ENCODE results near the gene GHITM.
"Not testable (repeated sequence)": the region's sequence is repeated elsewhere in the genome, so short reads cannot be mapped to it uniquely, and the experiment has no call there.

GHITM gene

GRCh38 chr10:84139126-84140035 lies at the start of gene GHITM:
Gene GHITM, plus strand, starts transcription at chr10:84139509. Its CDS starts 1,992 bp downstream, at chr10:84141501.
- in situ Hi-C loops (cut with MboI; ENCODE audit: low pct_unique_long_range_greater_than_20kb, low sequenced_read_pairs, unreplicated experiment): loop anchor here (10.0 kb wide), 1 partner anchor 75 kb away; no protein-coding TSS in a partner anchor
- TF ChIP-seq CTCF (IDR thresholded peaks at IDR 0.05; ENCODE audit: extremely low read depth, insufficient read depth, missing control alignments): no peak

GRCh38 chr10:84095811-84096497 lies 43.4 kb upstream of the GHITM start:
- no peak for DNase-seq (ENCODE audit: low spot score)
- in situ Hi-C loops (cut with MboI; ENCODE audit: low pct_unique_long_range_greater_than_20kb, low sequenced_read_pairs, unreplicated experiment): no loop called here
- TF ChIP-seq CTCF (IDR thresholded peaks at IDR 0.05; ENCODE audit: extremely low read depth, insufficient read depth, missing control alignments): no peak

More at GRCh38 chr10:84139126-84140035, at the start of gene GHITM:
- DNase-seq (ENCODE audit: low spot score): peak; percentile 92

- in situ Hi-C loops (cut with MboI; ENCODE audit: low pct_unique_long_range_greater_than_20kb, low sequenced_read_pairs, unreplicated experiment): no loop called here
- peak; percentile 61 for TF ChIP-seq CTCF (IDR thresholded peaks at IDR 0.05; ENCODE audit: extremely low read depth, insufficient read depth, missing control alignments)
- DNase-seq (ENCODE audit: low spot score): no peak
These were observed 41.4 kb upstream of the GHITM start for GRCh38 chr10:84097787-84098353.

- TF ChIP-seq CTCF (IDR thresholded peaks at IDR 0.05; ENCODE audit: extremely low read depth, insufficient read depth, missing control alignments): no peak
These were observed 40.6 kb upstream of the GHITM start for GRCh38 chr10:84098667-84099066.

GRCh38 chr10:84101042-84101441 lies 38.3 kb upstream of the GHITM start:
- TF ChIP-seq CTCF (IDR thresholded peaks at IDR 0.05; ENCODE audit: extremely low read depth, insufficient read depth, missing control alignments): no peak
- in situ Hi-C loops (cut with MboI; ENCODE audit: low pct_unique_long_range_greater_than_20kb, low sequenced_read_pairs, unreplicated experiment): no loop called here
- no peak for DNase-seq (ENCODE audit: low spot score)

More at GRCh38 chr10:84098667-84099066, 40.6 kb upstream of the GHITM start:
- DNase-seq (ENCODE audit: low spot score): no peak
- in situ Hi-C loops (cut with MboI; ENCODE audit: low pct_unique_long_range_greater_than_20kb, low sequenced_read_pairs, unreplicated experiment): no loop called here

- no peak for TF ChIP-seq CTCF (IDR thresholded peaks at IDR 0.05; ENCODE audit: extremely low read depth, insufficient read depth, missing control alignments)
- in situ Hi-C loops (cut with MboI; ENCODE audit: low pct_unique_long_range_greater_than_20kb, low sequenced_read_pairs, unreplicated experiment): no loop called here
- DNase-seq (ENCODE audit: low spot score): no peak
These were observed 30.5 kb upstream of the GHITM start for GRCh38 chr10:84108797-84109196.

GRCh38 chr10:84109772-84110171 lies 29.5 kb upstream of the GHITM start:
- in situ Hi-C loops (cut with MboI; ENCODE audit: low pct_unique_long_range_greater_than_20kb, low sequenced_read_pairs, unreplicated experiment); DNase-seq (ENCODE audit: low spot score): not testable (repeated sequence)

GRCh38 chr10:84113468-84113867 lies 25.8 kb upstream of the GHITM start:
- in situ Hi-C loops (cut with MboI; ENCODE audit: low pct_unique_long_range_greater_than_20kb, low sequenced_read_pairs, unreplicated experiment): not testable (repeated sequence)

More at GRCh38 chr10:84113468-84113867, 25.8 kb upstream of the GHITM start:
- not testable (repeated sequence) for DNase-seq (ENCODE audit: low spot score)

Measured in GM13977 (cell line).